Measurements from ENCODE around the gene COX19. TPM values are rescaled to one million over a fixed set of nuclear protein-coding genes. Genes with fewer than 3 reads are reported as not detected.
"Not testable (repeated sequence)": the region's sequence is repeated elsewhere in the genome, so short reads cannot be mapped to it uniquely, and the experiment has no call there.

COX19 gene
- total RNA-seq, 1 donor from 2014 or later: 12.1 TPM

DNA sequence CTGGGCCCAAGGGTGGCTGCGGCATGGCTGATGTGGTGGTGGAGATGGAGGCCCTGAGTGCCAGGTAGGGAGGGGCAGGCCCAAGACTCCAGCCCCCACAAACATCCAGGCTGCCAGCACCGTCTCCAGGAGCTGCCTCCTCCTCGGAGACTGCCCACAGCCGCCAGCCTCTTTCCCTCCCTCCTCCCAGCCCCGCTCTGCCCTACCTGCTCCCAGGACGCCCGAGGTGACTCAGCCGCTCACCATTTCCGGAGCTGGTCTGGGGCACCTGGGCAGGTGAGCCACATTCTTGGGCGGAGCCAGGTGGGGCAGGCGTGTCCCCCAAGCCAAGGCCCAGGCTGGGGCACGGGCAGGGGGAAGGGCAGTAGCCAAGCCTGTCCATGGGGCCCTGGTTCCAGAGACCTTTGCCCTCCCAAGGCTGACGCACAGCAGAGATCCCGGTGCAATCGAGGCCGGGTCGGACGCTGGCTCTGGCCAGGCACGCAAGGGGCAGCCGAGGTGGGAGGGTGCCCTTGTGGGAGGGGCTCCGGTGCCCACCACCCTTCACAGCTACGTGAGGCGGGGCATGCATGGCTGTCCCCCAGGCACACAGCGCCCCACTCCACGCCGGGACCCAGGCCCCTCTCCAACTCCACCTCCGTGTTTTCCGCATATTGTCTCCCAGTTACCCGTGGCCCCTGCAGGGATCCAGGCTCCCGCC, 29.6 kb downstream of the COX19 start:
- peak; percentile 91 for DNase-seq (ENCODE audit: low spot score)

- DNase-seq (ENCODE audit: low spot score): no peak
Observed at GRCh38 chr7:945147-945555, 30.2 kb downstream of the COX19 start.

GRCh38 chr7:944744-945143, 30.6 kb downstream of the COX19 start:
- DNase-seq (ENCODE audit: low spot score): no peak

- not testable (repeated sequence) for DNase-seq (ENCODE audit: low spot score)
Observed at GRCh38 chr7:943793-944192, 31.6 kb downstream of the COX19 start.

- no peak for DNase-seq (ENCODE audit: low spot score)
Observed at GRCh38 chr7:940599-941408, 34.5 kb downstream of the COX19 start.

DNA sequence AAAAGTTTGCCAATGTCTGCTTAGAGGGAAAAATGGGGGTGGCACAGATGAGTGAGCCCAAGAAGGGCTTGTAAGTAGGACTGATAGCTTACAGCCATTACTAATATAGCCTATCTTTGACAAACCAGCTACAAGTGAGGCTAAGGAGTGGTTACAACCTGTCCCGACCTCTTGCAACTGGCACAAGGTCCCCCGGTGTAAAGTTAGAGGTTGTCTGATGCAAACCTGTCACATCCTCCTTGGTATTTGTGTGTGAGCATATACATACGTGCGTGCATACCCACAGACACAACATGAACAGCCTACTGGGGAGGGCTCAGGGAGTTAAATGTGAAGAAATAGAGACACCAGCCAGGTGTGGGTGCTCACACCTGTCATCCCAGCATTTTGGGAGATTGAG, 35.5 kb downstream of the COX19 start:
- DNase-seq (ENCODE audit: low spot score): no peak

DNA sequence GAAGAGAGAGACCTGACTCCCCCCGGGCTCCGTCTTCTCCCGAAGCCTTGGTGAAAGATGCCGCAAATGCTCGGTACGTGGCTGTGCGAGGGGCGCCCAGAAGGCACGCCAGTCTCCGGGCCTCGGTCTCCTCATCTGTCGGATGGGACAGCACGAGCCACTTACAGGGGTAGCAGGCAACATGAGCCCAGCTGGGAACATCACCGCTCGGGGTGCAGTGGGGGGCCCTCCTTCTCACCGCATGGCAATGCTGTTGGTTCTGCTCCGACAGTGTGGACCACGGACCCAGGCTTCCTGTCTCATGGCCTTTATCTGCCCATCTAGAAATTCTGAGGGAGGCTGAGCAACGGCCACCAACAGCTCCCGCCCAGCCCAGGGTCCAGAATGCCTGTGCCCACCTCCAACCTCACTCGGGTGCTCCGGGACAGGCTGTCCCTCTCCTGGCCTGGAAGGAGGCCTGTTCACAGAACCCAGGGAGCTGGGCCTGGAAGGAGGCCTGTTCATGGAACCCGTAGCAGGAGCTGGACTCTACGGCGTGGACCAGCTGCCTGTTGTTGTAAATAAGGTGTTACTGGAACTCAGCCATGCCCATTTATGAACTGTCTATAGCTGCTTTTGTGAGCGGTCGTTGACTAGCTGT, 36.7 kb downstream of the COX19 start:
- DNase-seq (ENCODE audit: low spot score): no peak

- no peak for DNase-seq (ENCODE audit: low spot score)
Observed at GRCh38 chr7:937856-938484, 37.4 kb downstream of the COX19 start.

- no peak for DNase-seq (ENCODE audit: low spot score)
Observed at GRCh38 chr7:936386-937054, 38.8 kb downstream of the COX19 start.

DNA sequence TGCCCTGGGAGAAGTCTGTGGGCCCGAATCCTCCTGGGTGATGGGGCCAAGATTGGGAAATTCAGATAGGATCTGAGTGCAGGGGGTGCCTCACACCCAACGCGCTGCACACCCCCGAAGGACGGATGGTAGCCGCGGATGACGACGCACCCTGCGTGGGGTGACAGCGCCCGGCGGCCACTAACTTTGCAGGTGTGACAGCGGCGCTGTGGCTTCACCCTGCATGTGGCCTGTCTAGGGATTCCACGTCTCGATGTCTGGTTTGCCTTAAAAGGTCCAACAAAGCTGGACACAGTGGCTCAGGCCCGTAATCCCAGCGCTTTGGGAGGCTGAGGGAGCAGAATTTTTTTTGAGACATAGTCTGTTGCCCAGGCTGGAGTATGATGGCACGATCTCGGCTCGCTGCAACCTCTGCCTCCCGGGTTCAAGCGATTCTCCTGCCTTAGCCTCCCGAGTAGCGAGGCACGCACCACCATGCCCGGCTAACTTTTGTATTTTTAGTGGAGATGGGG, 39.4 kb downstream of the COX19 start:
- DNase-seq (ENCODE audit: low spot score): no peak

DNA sequence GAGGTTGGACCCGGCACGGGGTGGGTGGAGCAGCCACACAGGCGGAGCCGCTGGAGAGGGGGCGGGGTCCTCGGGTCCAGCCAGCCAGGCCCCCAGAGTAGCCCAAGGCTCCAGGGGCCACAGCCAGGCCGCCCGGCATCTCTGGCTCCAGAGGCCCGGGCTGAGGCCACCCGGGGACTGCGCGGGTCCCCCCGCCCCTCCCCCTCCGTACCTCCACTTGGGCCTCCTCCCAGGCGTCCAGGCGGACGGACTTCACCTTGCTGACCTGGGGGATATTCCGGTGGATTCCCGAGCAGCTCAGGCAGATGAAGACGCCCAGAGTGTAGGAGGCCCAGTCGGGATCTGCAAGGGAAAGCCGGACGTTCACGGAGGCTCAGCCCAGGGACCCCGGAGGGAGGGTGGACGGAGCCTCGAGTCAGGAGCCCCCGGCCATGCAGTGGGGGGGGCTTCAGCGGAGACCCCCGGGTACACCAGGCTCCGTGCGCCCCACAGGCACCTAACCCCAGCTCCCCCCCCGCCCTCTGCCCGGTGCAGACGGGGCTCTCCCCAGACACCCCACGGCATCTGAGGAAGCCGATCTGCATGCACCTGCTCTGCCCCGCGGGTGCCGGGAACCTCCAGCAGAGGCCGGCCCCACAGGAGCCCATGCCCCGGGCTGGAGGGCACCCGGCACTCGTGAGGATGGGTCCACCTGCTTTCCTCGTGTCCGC, 40.0 kb downstream of the COX19 start:
- no peak for DNase-seq (ENCODE audit: low spot score)

DNA sequence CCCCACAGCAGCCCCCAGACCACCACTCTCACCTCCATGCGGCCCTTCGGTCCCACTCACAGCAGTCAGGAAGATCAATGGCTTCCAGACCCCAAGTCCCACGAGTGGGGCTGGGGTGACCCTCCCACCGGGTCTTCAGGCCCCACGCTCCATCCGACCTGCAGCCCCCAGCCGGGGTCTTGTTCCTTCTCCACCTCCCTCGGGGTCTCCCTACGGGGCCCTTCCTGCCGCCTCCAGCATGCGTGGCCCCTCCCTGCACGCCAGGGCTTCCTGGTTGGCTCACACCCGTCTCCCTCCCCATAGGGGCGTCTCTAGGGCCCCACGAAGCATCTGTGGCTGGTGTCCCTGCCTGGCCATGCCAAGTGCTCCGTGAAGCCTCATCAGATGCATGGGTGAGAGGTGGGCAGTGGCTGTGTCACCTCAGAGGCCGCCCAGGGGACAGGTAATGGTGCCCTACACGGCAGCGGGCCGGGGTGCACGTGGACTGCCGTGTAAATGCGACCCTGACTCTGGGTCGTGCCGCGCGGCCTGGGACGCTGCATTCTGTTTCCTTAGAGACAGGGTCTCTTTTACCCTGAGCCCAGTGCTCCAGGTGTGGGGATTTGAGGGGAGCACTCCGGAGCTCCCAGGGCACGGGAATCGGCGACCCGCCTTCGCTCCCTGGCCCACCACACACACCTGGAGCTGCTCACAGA, 40.7 kb downstream of the COX19 start:
- no peak for DNase-seq (ENCODE audit: low spot score)

DNA sequence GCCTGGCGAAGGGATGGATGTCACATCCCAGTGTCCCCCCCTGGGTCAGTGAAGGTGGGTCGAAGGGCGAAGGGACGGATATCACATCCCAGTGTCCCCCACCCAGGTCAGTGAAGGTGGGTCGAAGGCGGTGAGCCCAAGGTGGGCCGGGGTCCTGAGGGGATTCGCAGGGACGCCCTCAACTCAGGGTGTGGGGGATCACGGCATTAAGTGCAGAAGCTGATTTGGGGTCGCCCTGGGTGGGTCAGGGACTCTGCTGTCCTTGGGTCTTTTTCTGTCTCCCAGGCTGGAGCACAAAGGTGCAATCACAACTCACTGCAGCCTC, 42.7 kb downstream of the COX19 start:
- no peak for DNase-seq (ENCODE audit: low spot score)

- no peak for DNase-seq (ENCODE audit: low spot score)
Observed at GRCh38 chr7:931871-932650, 43.3 kb downstream of the COX19 start.

DNA sequence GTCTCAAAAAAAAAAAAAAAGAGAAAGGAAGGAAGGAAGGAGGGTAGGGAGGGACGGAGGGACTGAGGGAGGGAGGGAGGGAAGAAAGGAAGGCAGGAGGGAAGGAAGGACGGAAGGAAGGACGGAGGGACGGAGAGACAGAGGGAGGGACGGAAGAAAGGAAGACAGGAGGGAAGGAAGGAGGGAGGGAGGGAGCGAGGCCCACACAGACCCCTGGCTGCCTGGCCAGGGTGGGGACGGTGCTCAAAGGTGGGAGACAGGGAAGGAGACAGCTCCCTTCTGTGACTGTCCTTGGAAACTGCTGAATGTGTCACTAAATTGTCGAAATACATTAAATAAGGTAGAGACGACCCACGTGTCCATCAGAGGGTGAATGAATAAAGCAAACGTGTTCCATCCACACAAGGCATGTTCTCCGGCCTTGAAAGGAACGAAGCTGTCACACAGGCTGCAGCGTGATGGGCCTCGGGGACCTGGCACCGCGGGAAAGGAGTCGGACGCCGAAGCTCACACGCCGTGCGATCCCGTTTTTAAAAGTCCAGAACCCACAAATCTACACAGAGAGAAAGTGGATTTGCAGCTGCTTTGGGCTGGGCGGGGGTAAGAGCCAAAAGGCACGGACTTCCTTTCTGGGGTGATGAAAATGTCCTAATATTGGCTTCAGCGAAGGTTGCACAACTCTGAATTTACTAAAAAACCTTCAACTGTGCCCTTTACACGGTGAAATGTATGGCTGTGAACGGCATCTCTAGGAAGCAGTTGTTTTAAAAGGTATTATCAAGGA, 44.2 kb downstream of the COX19 start:
- DNase-seq (ENCODE audit: low spot score): no peak

DNA sequence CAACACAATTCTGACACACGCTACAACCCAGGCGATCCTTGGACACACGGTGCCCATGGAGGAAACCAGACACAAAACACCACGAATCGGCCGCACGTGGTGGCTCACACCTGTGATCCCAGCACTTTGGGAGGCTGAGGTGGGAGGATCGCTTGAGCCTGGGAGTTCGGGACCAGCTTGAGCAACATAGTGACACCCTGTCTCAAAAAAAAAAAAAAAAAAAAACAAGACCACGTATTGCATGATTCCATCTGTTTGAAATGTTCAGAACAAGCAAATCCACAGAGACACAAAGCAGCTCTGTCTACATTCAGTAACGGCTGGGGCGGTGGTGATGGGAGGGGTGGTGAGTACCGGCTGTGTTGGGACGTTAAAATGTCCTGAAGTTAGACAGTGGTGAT, 46.0 kb downstream of the COX19 start:
- DNase-seq (ENCODE audit: low spot score): no peak

DNA sequence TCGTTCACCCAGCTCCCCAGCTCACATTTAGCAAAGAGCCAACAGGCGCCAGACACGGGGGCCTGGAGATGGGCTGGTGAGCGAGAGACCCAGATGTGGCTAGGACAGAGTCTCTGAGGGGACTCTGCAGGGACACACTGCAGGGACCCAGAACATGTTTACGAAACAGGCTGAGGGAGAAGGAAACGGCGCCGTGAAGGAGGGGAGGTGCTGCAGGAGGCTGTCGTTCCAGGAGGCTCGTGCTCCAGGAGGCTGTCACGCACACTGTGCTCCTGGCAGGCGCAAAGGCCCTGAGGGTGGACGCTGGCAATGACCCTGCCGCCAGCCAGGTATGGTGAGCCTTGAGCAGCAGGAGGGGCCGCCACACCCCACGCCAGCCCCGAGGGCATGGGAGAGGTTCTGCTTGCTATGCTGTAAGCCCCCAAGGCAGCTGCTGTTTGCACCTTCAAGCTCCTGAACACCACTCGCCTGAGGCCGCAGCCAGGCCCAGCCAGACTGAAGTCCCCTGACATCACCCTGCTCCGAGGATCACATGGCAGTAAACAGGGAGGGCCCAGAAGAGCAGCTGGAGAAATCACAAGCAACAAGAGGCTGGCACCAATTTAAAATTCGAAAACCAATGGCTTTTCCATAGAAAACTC, 48.2 kb downstream of the COX19 start:
- no peak for DNase-seq (ENCODE audit: low spot score)

All from mucosa of gallbladder (tissue), 1 donor.